ENCODE results near the gene ATXN2. TPM values are rescaled to one million over a fixed set of nuclear protein-coding genes. Genes with fewer than 3 reads are reported as not detected.

The ATXN2 gene
- total RNA-seq, 2 experiments from 2014 or later = 38.2 to 39.3 TPM

DNA sequence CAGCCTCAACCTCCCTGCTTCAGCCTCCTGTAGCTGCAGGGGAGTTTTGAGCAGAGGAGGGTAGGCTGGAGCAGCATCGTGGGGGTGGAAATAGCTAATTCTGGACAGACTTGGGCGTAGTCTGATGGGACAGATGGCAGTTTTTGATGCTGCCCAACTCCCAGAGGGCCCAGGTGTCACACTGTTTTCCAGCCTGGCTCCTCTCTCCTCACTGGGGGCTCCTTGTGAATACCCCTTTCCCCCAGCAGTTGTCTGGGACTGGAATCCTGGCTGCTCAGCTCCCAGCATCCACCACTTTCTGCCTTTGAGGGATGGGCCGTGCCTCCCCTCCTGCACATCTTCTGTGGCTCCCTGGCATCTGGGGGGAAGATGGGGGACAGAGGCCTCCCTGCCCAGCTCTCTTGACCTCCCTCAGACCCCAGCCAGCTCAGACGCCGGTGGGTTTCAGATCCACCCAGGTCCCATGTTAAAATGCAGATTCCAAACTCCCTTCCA, 159.4 kb downstream of the ATXN2 start:
- peaks cover 88% of the 10 kb centered on the region for H3K4me1 Mint-ChIP-seq
- CTCF ChIA-PET = interaction anchor here (3.2 to 31.7 kb wide), 2 partner anchors 12 to 37 kb away, joined by 14 to 950 read pairs; partner anchors contain the start of gene SH2B3
- no peaks in the 10 kb centered on the region for H3K27me3 Mint-ChIP-seq
- no peak for DNase-seq
- H3K4me3 Mint-ChIP-seq = no peak overlapping the region
- ATAC-seq = no peak
- H3K36me3 Mint-ChIP-seq = peaks cover 12% of the 10 kb centered on the region
- no peaks in the 10 kb centered on the region for H3K9me3 Mint-ChIP-seq (ENCODE audit: low read depth)
- no peak overlapping the region for H3K27ac Mint-ChIP-seq

GRCh38 chr12:111438481-111438880, 160.6 kb downstream of the ATXN2 start:
- peaks cover 12% of the 10 kb centered on the region for H3K36me3 Mint-ChIP-seq
- peaks cover 88% of the 10 kb centered on the region for H3K4me1 Mint-ChIP-seq
- H3K9me3 Mint-ChIP-seq (ENCODE audit: low read depth) = no peaks in the 10 kb centered on the region
- no peak overlapping the region for H3K4me3 Mint-ChIP-seq
- no peak for DNase-seq
- CTCF ChIA-PET = interaction anchor here (0.6 to 31.7 kb wide), 3 partner anchors 13 to 387 kb away, joined by 3 to 950 read pairs (median 8); partner anchors contain the start of gene SH2B3
- ATAC-seq = no peak
- no peaks in the 10 kb centered on the region for H3K27me3 Mint-ChIP-seq
- H3K27ac Mint-ChIP-seq = peak overlapping the region; percentile 20

DNA sequence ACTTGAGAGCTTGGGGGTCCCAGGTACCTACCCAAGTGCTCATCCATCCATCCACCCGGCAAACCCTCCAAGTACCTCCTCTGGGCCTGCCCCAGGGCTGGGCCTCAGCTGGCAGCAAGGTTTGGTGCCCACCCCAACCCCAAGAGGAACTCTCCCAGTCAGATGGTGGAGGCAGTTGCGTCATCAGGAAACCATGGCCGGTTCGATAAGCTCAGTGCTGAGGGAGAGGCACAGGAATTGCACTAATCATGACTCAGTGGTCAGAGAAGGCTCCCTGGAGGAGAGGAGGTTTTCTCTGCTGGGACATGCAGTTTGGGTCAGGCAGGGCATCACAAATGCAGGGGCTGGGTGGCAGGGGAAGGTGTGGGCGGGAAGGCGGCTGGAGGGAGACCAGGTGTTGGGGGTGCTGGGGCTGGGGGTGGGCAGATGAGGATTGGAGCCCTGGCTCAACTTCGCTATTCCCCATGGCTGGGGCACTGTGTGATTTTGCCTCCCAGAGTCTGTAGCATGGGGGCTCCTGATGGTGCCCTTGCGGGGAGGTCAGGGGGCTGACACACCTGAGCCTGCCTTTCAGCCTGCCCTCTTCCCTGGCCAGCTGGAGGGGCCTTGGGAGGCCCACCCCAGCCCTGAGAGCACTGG, 161.2 kb downstream of the ATXN2 start:
- no peak overlapping the region for H3K4me3 Mint-ChIP-seq
- H3K4me1 Mint-ChIP-seq = peaks cover 88% of the 10 kb centered on the region
- no peak overlapping the region for H3K27ac Mint-ChIP-seq
- CTCF ChIA-PET = interaction anchor here (0.6 to 31.7 kb wide), 4 partner anchors 14 to 387 kb away, joined by 3 to 950 read pairs (median 6); partner anchors contain the start of gene SH2B3
- no peaks in the 10 kb centered on the region for H3K27me3 Mint-ChIP-seq
- no peak for DNase-seq
- no peaks in the 10 kb centered on the region for H3K9me3 Mint-ChIP-seq (ENCODE audit: low read depth)
- H3K36me3 Mint-ChIP-seq = peaks cover 12% of the 10 kb centered on the region
- ATAC-seq = no peak

- no peaks in the 10 kb centered on the region for H3K27me3 Mint-ChIP-seq
- CTCF ChIA-PET = interaction anchor here (1.7 to 31.7 kb wide), 2 partner anchors 15 to 34 kb away, joined by 8 to 950 read pairs; partner anchors contain the start of gene SH2B3
- H3K36me3 Mint-ChIP-seq = peaks cover 18% of the 10 kb centered on the region
These were observed 162.3 kb downstream of the ATXN2 start for GRCh38 chr12:111436811-111437210.

GRCh38 chr12:111436266-111436665, 162.8 kb downstream of the ATXN2 start:
- no peaks in the 10 kb centered on the region for H3K27me3 Mint-ChIP-seq
- H3K4me3 Mint-ChIP-seq = no peak overlapping the region
- no peak for ATAC-seq
- H3K4me1 Mint-ChIP-seq = peaks cover 87% of the 10 kb centered on the region
- no peak for DNase-seq
- no peak overlapping the region for H3K27ac Mint-ChIP-seq
- no peaks in the 10 kb centered on the region for H3K9me3 Mint-ChIP-seq (ENCODE audit: low read depth)
- peaks cover 22% of the 10 kb centered on the region for H3K36me3 Mint-ChIP-seq
- CTCF ChIA-PET = interaction anchor here (3.3 to 31.7 kb wide), 3 partner anchors 9 to 33 kb away, joined by 43 to 950 read pairs (median 44); partner anchors contain the start of gene SH2B3

More at GRCh38 chr12:111436811-111437210, 162.3 kb downstream of the ATXN2 start:
- peak overlapping the region; percentile 40 for H3K27ac Mint-ChIP-seq
- DNase-seq = no peak
- ATAC-seq = no peak
- H3K9me3 Mint-ChIP-seq (ENCODE audit: low read depth) = no peaks in the 10 kb centered on the region
- peaks cover 87% of the 10 kb centered on the region for H3K4me1 Mint-ChIP-seq
- H3K4me3 Mint-ChIP-seq = no peak overlapping the region

- H3K4me1 Mint-ChIP-seq = peaks cover 88% of the 10 kb centered on the region
- ATAC-seq (no peak), DNase-seq (no peak)
- H3K27ac Mint-ChIP-seq = peak overlapping the region; percentile 95
- H3K36me3 Mint-ChIP-seq = peaks cover 22% of the 10 kb centered on the region
- no peaks in the 10 kb centered on the region for H3K9me3 Mint-ChIP-seq (ENCODE audit: low read depth)
- CTCF ChIA-PET = interaction anchor here (1.0 to 31.7 kb wide), 4 partner anchors 9 to 33 kb away, joined by 4 to 950 read pairs (median 44); partner anchors contain the start of gene SH2B3
- H3K27me3 Mint-ChIP-seq = no peaks in the 10 kb centered on the region
- H3K4me3 Mint-ChIP-seq = peak overlapping the region; percentile 22
These were observed 163.4 kb downstream of the ATXN2 start for GRCh38 chr12:111435661-111436201.

DNA sequence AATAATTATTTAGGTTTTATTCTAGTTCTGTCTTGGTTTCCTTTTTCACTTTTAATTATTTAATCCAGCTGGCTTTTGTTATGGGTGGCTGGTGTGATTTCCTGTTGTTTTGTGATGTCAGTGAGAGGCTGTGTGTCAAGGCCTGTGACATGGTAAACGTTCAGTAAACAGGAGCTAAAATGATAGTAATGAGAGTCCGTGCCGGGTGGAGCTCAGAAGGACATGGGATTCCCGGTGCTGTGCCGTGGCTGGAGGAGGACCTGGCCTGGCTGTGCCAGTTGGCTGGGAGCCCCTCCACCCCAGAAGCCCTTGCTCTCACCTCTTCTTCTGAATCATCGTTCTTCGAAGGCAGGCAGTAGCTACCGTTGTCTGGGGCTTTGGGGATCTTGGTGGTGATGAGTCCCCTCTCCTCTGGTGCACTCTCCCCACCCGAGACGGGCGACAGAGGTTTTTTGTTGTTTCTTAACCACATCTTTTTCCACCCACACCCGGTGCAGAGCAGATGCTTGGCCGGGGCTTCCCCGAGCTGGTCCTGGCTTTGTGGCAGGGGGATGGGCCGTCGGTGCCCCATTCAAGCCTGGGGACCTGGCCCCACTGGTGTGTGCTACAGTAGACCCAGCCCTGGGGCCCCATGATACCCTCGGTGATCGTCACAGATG, 164.3 kb downstream of the ATXN2 start:
- CTCF ChIA-PET = interaction anchor here (1.0 to 31.7 kb wide), 5 partner anchors 10 to 32 kb away, joined by 4 to 950 read pairs (median 43); partner anchors contain the start of gene SH2B3
- DNase-seq (peak; percentile 91), ATAC-seq (peak; percentile 68)
- H3K27me3 Mint-ChIP-seq = no peaks in the 10 kb centered on the region
- peak overlapping the region; percentile 95 for H3K27ac Mint-ChIP-seq
- no peaks in the 10 kb centered on the region for H3K9me3 Mint-ChIP-seq (ENCODE audit: low read depth)
- peak overlapping the region; percentile 63 for H3K4me3 Mint-ChIP-seq
- peaks cover 89% of the 10 kb centered on the region for H3K4me1 Mint-ChIP-seq
- H3K36me3 Mint-ChIP-seq = peaks cover 22% of the 10 kb centered on the region

DNA sequence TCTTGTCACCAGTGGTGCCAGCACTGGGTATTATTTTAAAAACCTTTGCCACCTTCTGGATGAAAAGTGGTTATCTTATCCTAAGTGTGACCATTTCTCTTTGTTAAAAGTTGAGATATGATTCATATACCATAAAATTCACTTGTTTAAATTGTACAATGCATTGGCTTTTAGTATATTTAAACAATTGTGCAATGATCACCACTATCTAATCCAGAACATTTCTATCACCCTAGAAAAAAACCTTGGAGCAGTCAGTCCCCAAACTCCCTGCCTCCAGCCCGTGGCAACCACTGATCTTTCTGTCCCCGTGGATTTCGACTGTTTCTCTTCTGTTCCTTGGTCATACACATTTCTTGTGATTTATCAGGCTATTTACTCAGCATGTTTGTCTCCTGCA, 165.1 kb downstream of the ATXN2 start:
- Mint-ChIP-seq H3K9me3 (ENCODE audit: low read depth) (no peaks in the 10 kb centered on the region), H3K27ac (peak overlapping the region; percentile 95), H3K4me1 (peaks cover 94% of the 10 kb centered on the region), H3K4me3 (peak overlapping the region; percentile 63), H3K36me3 (peaks cover 22% of the 10 kb centered on the region), H3K27me3 (no peaks in the 10 kb centered on the region)
- ATAC-seq (no peak), DNase-seq (no peak)
- CTCF ChIA-PET = interaction anchor here (3.3 to 31.7 kb wide), 3 partner anchors 11 to 31 kb away, joined by 43 to 950 read pairs (median 44); partner anchors contain the start of gene SH2B3

GRCh38 chr12:111431772-111432171, 167.3 kb downstream of the ATXN2 start:
- peaks cover 18% of the 10 kb centered on the region for H3K36me3 Mint-ChIP-seq
- H3K4me1 Mint-ChIP-seq = peaks cover 93% of the 10 kb centered on the region
- CTCF ChIA-PET = interaction anchor here (0.6 to 4.2 kb wide), 5 partner anchors 13 to 27 kb away, joined by 3 to 38 read pairs (median 16); partner anchors contain the start of gene SH2B3
- DNase-seq (no peak), ATAC-seq (no peak)
- H3K27me3 Mint-ChIP-seq = no peaks in the 10 kb centered on the region
- no peaks in the 10 kb centered on the region for H3K9me3 Mint-ChIP-seq (ENCODE audit: low read depth)
- H3K4me3 Mint-ChIP-seq = no peak overlapping the region
- H3K27ac Mint-ChIP-seq = peak overlapping the region; percentile 85

GRCh38 chr12:111430433-111431353, 168.4 kb downstream of the ATXN2 start:
- H3K4me3 Mint-ChIP-seq = peak overlapping the region; percentile 72
- peak overlapping the region; percentile 92 for H3K27ac Mint-ChIP-seq
- H3K9me3 Mint-ChIP-seq (ENCODE audit: low read depth) = no peaks in the 10 kb centered on the region
- ATAC-seq = peak; percentile 24
- H3K27me3 Mint-ChIP-seq = no peaks in the 10 kb centered on the region
- peaks cover 18% of the 10 kb centered on the region for H3K36me3 Mint-ChIP-seq
- H3K4me1 Mint-ChIP-seq = peaks cover 94% of the 10 kb centered on the region
- DNase-seq = peak; percentile 79
- CTCF ChIA-PET = interaction anchor here (1.0 to 4.2 kb wide), 9 partner anchors 10 to 34 kb away, joined by 3 to 38 read pairs (median 5); partner anchors contain the start of gene SH2B3

GRCh38 chr12:111429828-111430432, 169.2 kb downstream of the ATXN2 start:
- peak overlapping the region; percentile 72 for H3K4me3 Mint-ChIP-seq
- CTCF ChIA-PET = interaction anchor here (1.0 to 4.2 kb wide), 9 partner anchors 9 to 33 kb away, joined by 3 to 38 read pairs (median 5); partner anchors contain the start of gene SH2B3
- peaks cover 94% of the 10 kb centered on the region for H3K4me1 Mint-ChIP-seq
- peak overlapping the region; percentile 92 for H3K27ac Mint-ChIP-seq
- peak; percentile 45 for ATAC-seq
- DNase-seq = peak; percentile 93
- H3K36me3 Mint-ChIP-seq = peaks cover 18% of the 10 kb centered on the region
- H3K9me3 Mint-ChIP-seq (ENCODE audit: low read depth) = no peaks in the 10 kb centered on the region
- no peaks in the 10 kb centered on the region for H3K27me3 Mint-ChIP-seq

GRCh38 chr12:111428728-111429175, 170.4 kb downstream of the ATXN2 start:
- H3K4me3 Mint-ChIP-seq = no peak overlapping the region
- DNase-seq (no peak), ATAC-seq (no peak)
- peaks cover 16% of the 10 kb centered on the region for H3K36me3 Mint-ChIP-seq
- H3K27ac Mint-ChIP-seq = peak overlapping the region; percentile 75
- no peaks in the 10 kb centered on the region for H3K27me3 Mint-ChIP-seq
- peaks cover 89% of the 10 kb centered on the region for H3K4me1 Mint-ChIP-seq
- CTCF ChIA-PET = interaction anchor here (0.7 to 4.2 kb wide), 6 partner anchors 8 to 32 kb away, joined by 3 to 25 read pairs (median 8); partner anchors contain the start of gene SH2B3
- no peaks in the 10 kb centered on the region for H3K9me3 Mint-ChIP-seq (ENCODE audit: low read depth)
